Astrocyte (in vitro differentiated cells and primary cell): ENCODE data around the gene FBXO46. TPM values are rescaled to one million over a fixed set of nuclear protein-coding genes. Genes with fewer than 3 reads are reported as not detected.

Experiments
- DNase-seq: peaks from one replicate; pipeline ENCODE4 v3.0.0-alpha.2; 2010; ENCODE audit warnings: low read depth
- FAIRE-seq: peaks from 2 replicates; lab custom pipeline; 2011; peaks lifted over from hg19 to GRCh38; lab: Jason Lieb, UNC
- H2AFZ ChIP-seq: 2 replicates; pipeline ENCODE4 v1.6.0; 2012; ENCODE audit warnings: low read depth, low read length, inconsistent platforms
- H3K27ac ChIP-seq: 2 replicates; pipeline ENCODE4 v1.5.1; 2011; ENCODE audit warnings: low read depth, low read length, inconsistent platforms
- H3K27me3 ChIP-seq: 2 replicates; pipeline ENCODE4 v1.6.0; 2011; ENCODE audit warnings: low read length, inconsistent platforms; ENCODE audit not compliant: insufficient read depth
- H3K36me3 ChIP-seq: 2 replicates; pipeline ENCODE4 v1.5.1; 2011; ENCODE audit warnings: low read length, inconsistent platforms; ENCODE audit not compliant: insufficient read depth
- H3K4me1 ChIP-seq: 2 replicates; pipeline ENCODE4 v1.5.1; 2011; ENCODE audit warnings: low read length, inconsistent platforms; ENCODE audit not compliant: insufficient read depth
- H3K4me2 ChIP-seq: 2 replicates; pipeline ENCODE4 v1.6.0; 2012; ENCODE audit warnings: low read length, inconsistent platforms
- H3K4me3 ChIP-seq: 2 replicates; pipeline ENCODE4 v1.5.1; 2011; ENCODE audit warnings: low read depth, mild to moderate bottlenecking, low read length, inconsistent platforms; ENCODE audit not compliant: insufficient read depth
- H3K79me2 ChIP-seq: 2 replicates; pipeline ENCODE4 v1.6.0; 2012; ENCODE audit warnings: mild to moderate bottlenecking, low read length, inconsistent platforms; ENCODE audit not compliant: insufficient read depth
- H3K9ac ChIP-seq: 2 replicates; pipeline ENCODE4 v1.6.0; 2012; ENCODE audit warnings: mild to moderate bottlenecking, low read length, inconsistent platforms
- H3K9me3 ChIP-seq: 2 replicates; pipeline ENCODE4 v1.5.1; 2012; ENCODE audit warnings: low read depth, mild to moderate bottlenecking, low read length, inconsistent platforms; ENCODE audit not compliant: insufficient read depth
- H4K20me1 ChIP-seq: 2 replicates; pipeline ENCODE4 v1.6.0; 2012; ENCODE audit warnings: low read length, inconsistent platforms; ENCODE audit not compliant: insufficient read depth
- H3K27ac Mint-ChIP-seq: one replicate; pipeline ENCODE4 v1.8.0; 2021; ENCODE audit warnings: mild to moderate bottlenecking, mixed read lengths; ENCODE audit not compliant: unreplicated experiment
- H3K27me3 Mint-ChIP-seq: one replicate; pipeline ENCODE4 v1.8.0; 2021; ENCODE audit warnings: low read depth, mixed read lengths; ENCODE audit not compliant: unreplicated experiment
- H3K36me3 Mint-ChIP-seq: one replicate; pipeline ENCODE4 v1.8.0; 2021; ENCODE audit warnings: low read depth, mixed read lengths; ENCODE audit not compliant: unreplicated experiment
- H3K4me1 Mint-ChIP-seq: one replicate; pipeline ENCODE4 v1.8.0; 2021; ENCODE audit warnings: low read depth, mixed read lengths; ENCODE audit not compliant: unreplicated experiment
- H3K4me3 Mint-ChIP-seq: one replicate; pipeline ENCODE4 v1.8.0; 2021; ENCODE audit warnings: mild to moderate bottlenecking, moderate library complexity, mixed read lengths; ENCODE audit not compliant: unreplicated experiment
- H3K9me3 Mint-ChIP-seq: one replicate; pipeline ENCODE4 v1.8.0; 2021; ENCODE audit warnings: mild to moderate bottlenecking, mixed read lengths; ENCODE audit not compliant: unreplicated experiment
- EZH2 ChIP-seq: IDR thresholded peaks from 2 replicates; pipeline ENCODE4 v1.6.1; 2012; ENCODE audit warnings: mild to moderate bottlenecking, low read length, inconsistent platforms; ENCODE audit not compliant: insufficient read depth
- total RNA-seq: library from RNA; stranded (reverse); gene quantifications from 2 replicates; pipeline ENCODE4 v1.2.1, GENCODE V29; 2021
- TF ChIP-seq, protein P1 (sequence below): IDR thresholded peaks from 2 replicates; pipeline ENCODE4 v1.5.1; 2011; ENCODE audit warnings: low read depth, mild to moderate bottlenecking, inconsistent platforms, low read length, moderate library complexity; ENCODE audit not compliant: insufficient read depth

Gene FBXO46
- total RNA-seq, 1 donor from 2014 or later = 21.1 TPM

DNA sequence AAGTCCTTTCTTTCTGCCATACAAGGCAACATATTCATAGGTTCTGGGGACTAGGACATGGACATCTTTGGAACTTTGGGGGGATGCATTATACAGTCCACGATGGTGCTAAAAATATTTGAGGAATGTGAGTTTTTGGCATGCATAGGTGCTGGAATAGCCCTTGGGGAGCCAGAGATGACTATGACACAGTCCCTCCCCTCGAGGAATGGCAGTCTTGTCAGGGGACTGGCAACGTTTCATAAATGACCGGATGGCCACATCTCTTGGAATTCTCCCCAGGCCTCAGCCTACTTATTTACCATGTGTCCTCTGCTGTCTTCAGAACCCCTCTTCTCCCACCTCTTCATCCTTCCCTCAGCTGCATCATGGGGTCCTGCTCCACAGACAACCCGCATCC is 16.2 kb upstream of the FBXO46 start:
- no peaks in the 10 kb centered on the region for H3K27me3 ChIP-seq
- no peaks in the 10 kb centered on the region for H3K9me3 Mint-ChIP-seq
- H3K36me3 ChIP-seq = no peaks in the 10 kb centered on the region
- FAIRE-seq = no peak
- H3K27ac ChIP-seq = no peak overlapping the region
- no peaks in the 10 kb centered on the region for H3K9me3 ChIP-seq
- H3K4me2 ChIP-seq = no peak overlapping the region
- no peaks in the 10 kb centered on the region for H3K79me2 ChIP-seq
- no peaks in the 10 kb centered on the region for H3K4me1 ChIP-seq
- DNase-seq = no peak
- no peaks in the 10 kb centered on the region for H3K36me3 Mint-ChIP-seq
- no peak overlapping the region for H3K4me3 ChIP-seq
- H3K4me1 Mint-ChIP-seq = peaks cover 3% of the 10 kb centered on the region
- no peak overlapping the region for H2AFZ ChIP-seq
- no peak overlapping the region for H3K4me3 Mint-ChIP-seq
- H3K27ac Mint-ChIP-seq = no peak overlapping the region
- no peak for TF ChIP-seq EZH2
- TF ChIP-seq, protein P1, sequence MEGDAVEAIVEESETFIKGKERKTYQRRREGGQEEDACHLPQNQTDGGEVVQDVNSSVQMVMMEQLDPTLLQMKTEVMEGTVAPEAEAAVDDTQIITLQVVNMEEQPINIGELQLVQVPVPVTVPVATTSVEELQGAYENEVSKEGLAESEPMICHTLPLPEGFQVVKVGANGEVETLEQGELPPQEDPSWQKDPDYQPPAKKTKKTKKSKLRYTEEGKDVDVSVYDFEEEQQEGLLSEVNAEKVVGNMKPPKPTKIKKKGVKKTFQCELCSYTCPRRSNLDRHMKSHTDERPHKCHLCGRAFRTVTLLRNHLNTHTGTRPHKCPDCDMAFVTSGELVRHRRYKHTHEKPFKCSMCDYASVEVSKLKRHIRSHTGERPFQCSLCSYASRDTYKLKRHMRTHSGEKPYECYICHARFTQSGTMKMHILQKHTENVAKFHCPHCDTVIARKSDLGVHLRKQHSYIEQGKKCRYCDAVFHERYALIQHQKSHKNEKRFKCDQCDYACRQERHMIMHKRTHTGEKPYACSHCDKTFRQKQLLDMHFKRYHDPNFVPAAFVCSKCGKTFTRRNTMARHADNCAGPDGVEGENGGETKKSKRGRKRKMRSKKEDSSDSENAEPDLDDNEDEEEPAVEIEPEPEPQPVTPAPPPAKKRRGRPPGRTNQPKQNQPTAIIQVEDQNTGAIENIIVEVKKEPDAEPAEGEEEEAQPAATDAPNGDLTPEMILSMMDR = no peak
- no peak overlapping the region for H3K9ac ChIP-seq
- no peaks in the 10 kb centered on the region for H4K20me1 ChIP-seq
- H3K27me3 Mint-ChIP-seq = peaks cover 15% of the 10 kb centered on the region

DNA sequence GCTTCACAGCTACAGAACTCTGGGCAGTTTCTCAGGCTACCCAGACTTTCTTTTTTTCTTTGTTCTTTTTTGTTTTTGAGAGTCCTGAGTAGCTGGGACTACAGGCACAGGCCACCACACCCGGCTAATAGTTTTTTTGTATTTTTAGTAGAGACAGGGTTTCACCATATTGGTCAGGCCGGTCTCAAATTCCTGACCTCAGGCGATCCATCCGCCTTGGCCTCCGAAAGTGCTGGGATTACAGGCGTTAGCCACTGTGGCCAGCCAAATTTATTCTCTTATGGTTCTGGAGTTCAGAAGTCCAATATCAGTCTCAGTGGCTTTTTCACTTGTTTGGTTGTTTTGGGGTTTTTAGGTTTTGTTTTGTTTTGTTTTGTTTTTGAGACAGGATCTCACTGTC is 14.9 kb upstream of the FBXO46 start:
- DNase-seq (no peak), FAIRE-seq (no peak)
- Mint-ChIP-seq H3K27me3 (peaks cover 15% of the 10 kb centered on the region), H3K9me3 (no peaks in the 10 kb centered on the region), H3K36me3 (no peaks in the 10 kb centered on the region), H3K27ac (no peak overlapping the region), H3K4me1 (peaks cover 3% of the 10 kb centered on the region), H3K4me3 (no peak overlapping the region)
- no peaks in the 10 kb centered on the region for H3K27me3 ChIP-seq
- no peak overlapping the region for H3K27ac ChIP-seq
- no peaks in the 10 kb centered on the region for H4K20me1 ChIP-seq
- no peaks in the 10 kb centered on the region for H3K4me1 ChIP-seq
- no peak overlapping the region for H3K9ac ChIP-seq
- no peaks in the 10 kb centered on the region for H3K36me3 ChIP-seq
- H3K4me3 ChIP-seq = no peak overlapping the region
- H2AFZ ChIP-seq = no peak overlapping the region
- no peaks in the 10 kb centered on the region for H3K9me3 ChIP-seq
- no peaks in the 10 kb centered on the region for H3K79me2 ChIP-seq
- TF ChIP-seq, protein P1 = no peak
- no peak for TF ChIP-seq EZH2
- H3K4me2 ChIP-seq = no peak overlapping the region

- no peak for DNase-seq
Observed at GRCh38 chr19:45742969-45743368, 12.3 kb upstream of the FBXO46 start.

More at GRCh38 chr19:45742969-45743368, 12.3 kb upstream of the FBXO46 start:
- Histone ChIP-seq H2AFZ (no peak overlapping the region), H3K9me3 (no peaks in the 10 kb centered on the region), H3K4me3 (no peak overlapping the region), H3K27me3 (no peaks in the 10 kb centered on the region), H3K9ac (no peak overlapping the region), H3K4me1 (no peaks in the 10 kb centered on the region), H3K79me2 (no peaks in the 10 kb centered on the region), H3K4me2 (no peak overlapping the region), H3K36me3 (no peaks in the 10 kb centered on the region), H4K20me1 (no peaks in the 10 kb centered on the region), H3K27ac (no peak overlapping the region)
- Mint-ChIP-seq H3K36me3 (no peaks in the 10 kb centered on the region), H3K27ac (no peak overlapping the region), H3K9me3 (no peaks in the 10 kb centered on the region), H3K4me1 (peaks cover 3% of the 10 kb centered on the region), H3K27me3 (peaks cover 15% of the 10 kb centered on the region), H3K4me3 (no peak overlapping the region)
- TF ChIP-seq EZH2 = no peak
- TF ChIP-seq, protein P1 = no peak
- FAIRE-seq = no peak
